Mesendoderm (in vitro differentiated cells): ENCODE data around the gene SLAIN2.

Source experiments
- DNase-seq: peaks from one replicate; pipeline ENCODE4 v3.0.0; 2013
- H2AK5ac ChIP-seq: 2 replicates; pipeline ENCODE4 v1.6.1; 2013; ENCODE audit warnings: low read length, inconsistent platforms
- H2BK120ac ChIP-seq: 2 replicates; pipeline ENCODE4 v1.6.1; 2013; ENCODE audit warnings: low read depth, mild to moderate bottlenecking, low read length, moderate library complexity, mixed read lengths
- H2BK15ac ChIP-seq: replicated peaks from 2 replicates; pipeline ENCODE4 v1.6.1; 2013; ENCODE audit warnings: low read depth, mild to moderate bottlenecking, moderate library complexity
- H2BK5ac ChIP-seq: 2 replicates; pipeline ENCODE4 v1.6.1; 2013; ENCODE audit warnings: low read length, inconsistent platforms
- H3K18ac ChIP-seq: 2 replicates; pipeline ENCODE4 v1.6.1; 2013; ENCODE audit warnings: mild to moderate bottlenecking, low read length, mixed read lengths
- H3K23ac ChIP-seq: one replicate; pipeline ENCODE4 v1.6.1; 2013; ENCODE audit warnings: low read length
- H3K27ac ChIP-seq: 2 replicates; pipeline ENCODE4 v1.5.1; 2013; ENCODE audit warnings: low read depth, mild to moderate bottlenecking, inconsistent platforms, low read length, moderate library complexity
- H3K27me3 ChIP-seq: 2 replicates; pipeline ENCODE4 v1.6.1; 2013; ENCODE audit warnings: low read length, control low read depth, mild to moderate bottlenecking, inconsistent platforms; ENCODE audit not compliant: insufficient read depth, poor library complexity
- H3K36me3 ChIP-seq: 2 replicates; pipeline ENCODE4 v1.6.1; 2013; ENCODE audit warnings: low read length, inconsistent platforms; ENCODE audit not compliant: control insufficient read depth, insufficient read depth
- H3K4ac ChIP-seq: one replicate; pipeline ENCODE4 v1.6.1; 2013; ENCODE audit warnings: low read depth, mild to moderate bottlenecking, low read length, moderate library complexity
- H3K4me1 ChIP-seq: 2 replicates; pipeline ENCODE4 v1.6.1; 2013; ENCODE audit warnings: low read depth, low read length, inconsistent platforms; ENCODE audit not compliant: control insufficient read depth
- H3K4me2 ChIP-seq: 2 replicates; pipeline ENCODE4 v1.6.1; 2013; ENCODE audit warnings: low read length
- H3K4me3 ChIP-seq: 2 replicates; pipeline ENCODE4 v1.5.1; 2013; ENCODE audit warnings: mild to moderate bottlenecking, low read length
- H3K56ac ChIP-seq: one replicate; pipeline ENCODE4 v1.6.1; 2013; ENCODE audit warnings: low read length
- H3K79me1 ChIP-seq: 2 replicates; pipeline ENCODE4 v1.6.1; 2013; ENCODE audit warnings: low read length, inconsistent platforms
- H3K79me2 ChIP-seq: 2 replicates; pipeline ENCODE4 v1.6.1; 2013; ENCODE audit warnings: mild to moderate bottlenecking, low read length; ENCODE audit not compliant: control insufficient read depth, insufficient read depth
- H3K9ac ChIP-seq: 2 replicates; pipeline ENCODE4 v1.6.1; 2013; ENCODE audit warnings: low read length, inconsistent platforms
- H4K5ac ChIP-seq: one replicate; pipeline ENCODE4 v1.6.1; 2013; ENCODE audit warnings: low read length
- H4K8ac ChIP-seq: one replicate; pipeline ENCODE4 v1.6.1; 2013; ENCODE audit warnings: low read depth, mild to moderate bottlenecking, control low read depth, low read length, moderate library complexity
- WGBS: extraction: QIAGEN DNeasy Blood & Tissue Kit; methylation state at CpG from one replicate; pipeline ENCODE4 v1.1.7; 2013; ENCODE audit warnings: low lambda C conversion rate, missing lambda C conversion rate; ENCODE audit not compliant: insufficient coverage; ENCODE audit errors: extremely low coverage; 5-methylcytosine and 5-hydroxymethylcytosine counted together

Gene SLAIN2

DNA sequence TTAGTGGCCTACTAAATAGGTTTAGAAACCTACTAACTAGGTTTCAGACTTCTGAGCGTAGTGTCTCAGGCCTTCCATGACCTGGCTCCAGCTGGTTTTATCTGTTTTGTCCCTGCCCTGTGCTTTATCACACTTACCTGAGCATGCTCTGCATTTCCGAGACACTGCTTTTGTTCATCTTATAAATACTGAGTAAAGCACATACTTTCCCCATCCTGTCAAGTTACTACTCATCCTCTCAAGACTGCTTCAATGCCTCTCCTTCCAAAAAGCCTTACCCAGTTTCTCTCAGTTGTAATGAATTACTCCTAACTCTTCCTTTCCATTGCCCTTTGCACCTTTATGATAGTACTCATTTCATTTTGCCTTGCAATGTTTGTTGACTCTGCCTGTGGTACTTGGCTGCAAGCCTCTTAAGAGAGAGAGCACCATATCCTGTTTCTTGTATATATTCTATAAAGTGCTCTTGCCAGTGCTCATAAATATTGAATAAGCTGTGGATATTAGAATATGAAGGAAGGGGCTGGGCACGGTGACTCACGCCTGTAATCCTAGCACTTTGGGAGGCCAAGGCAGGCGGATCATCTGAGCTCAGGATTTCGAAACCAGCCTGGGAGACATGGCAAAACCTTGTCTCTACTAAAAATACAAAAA lies 34.4 kb downstream of the SLAIN2 start:
- H3K4ac ChIP-seq, result no peak overlapping the region
- no peak overlapping the region for H3K9ac ChIP-seq
- H3K4me2 ChIP-seq, result no peak overlapping the region
- H4K8ac ChIP-seq, result no peak overlapping the region
- no peak overlapping the region for H3K56ac ChIP-seq
- H3K27ac ChIP-seq, result no peak overlapping the region
- H3K23ac ChIP-seq, result no peak overlapping the region
- H3K79me2 ChIP-seq, result no peaks in the 10 kb centered on the region
- H3K79me1 ChIP-seq, result no peaks in the 10 kb centered on the region
- no peak overlapping the region for H2AK5ac ChIP-seq
- H2BK15ac ChIP-seq, result no peak overlapping the region
- H2BK120ac ChIP-seq, result no peak overlapping the region
- no peaks in the 10 kb centered on the region for H3K27me3 ChIP-seq
- no CpG with 5 or more reads among the region's 6 CpGs for WGBS
- H3K18ac ChIP-seq, result no peak overlapping the region
- DNase-seq, result no peak
- no peak overlapping the region for H2BK5ac ChIP-seq
- no peak overlapping the region for H3K4me3 ChIP-seq
- no peaks in the 10 kb centered on the region for H3K4me1 ChIP-seq
- no peak overlapping the region for H4K5ac ChIP-seq
- no peaks in the 10 kb centered on the region for H3K36me3 ChIP-seq

DNA sequence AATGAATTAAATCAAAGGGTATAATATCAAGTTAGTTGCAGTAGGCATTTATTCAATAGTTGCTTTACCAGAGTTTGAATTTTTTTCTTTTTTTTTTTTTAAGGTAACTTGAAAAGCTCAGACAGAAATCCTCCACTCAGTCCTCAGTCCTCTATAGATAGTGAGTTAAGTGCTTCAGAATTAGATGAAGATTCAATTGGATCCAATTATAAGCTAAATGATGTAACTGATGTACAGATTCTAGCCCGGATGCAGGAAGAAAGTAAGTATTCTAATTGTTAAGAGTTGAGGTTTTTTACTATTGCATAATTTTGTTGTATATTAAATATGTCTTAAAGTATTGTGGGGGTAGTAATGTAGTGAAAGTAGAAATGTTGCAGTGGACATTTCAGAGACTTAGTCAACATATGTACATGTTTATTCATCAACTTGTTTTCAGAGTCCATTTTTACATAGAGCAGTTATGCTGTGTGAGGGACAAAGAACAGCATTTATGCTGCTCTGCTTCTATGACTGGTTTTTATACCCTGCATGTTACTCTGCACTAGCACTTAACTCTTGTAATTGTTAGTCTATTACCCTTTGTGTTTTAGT lies 38.4 kb downstream of the SLAIN2 start:
- H3K4me1 ChIP-seq, result no peaks in the 10 kb centered on the region
- H4K8ac ChIP-seq, result no peak overlapping the region
- no peaks in the 10 kb centered on the region for H3K79me2 ChIP-seq
- no peak overlapping the region for H4K5ac ChIP-seq
- no peak overlapping the region for H3K27ac ChIP-seq
- H3K9ac ChIP-seq, result no peak overlapping the region
- WGBS, result no CpG with 5 or more reads among the region's 1 CpG
- H3K79me1 ChIP-seq, result no peaks in the 10 kb centered on the region
- no peak overlapping the region for H3K56ac ChIP-seq
- no peak overlapping the region for H2AK5ac ChIP-seq
- no peaks in the 10 kb centered on the region for H3K27me3 ChIP-seq
- DNase-seq, result no peak
- H3K4me2 ChIP-seq, result no peak overlapping the region
- H3K18ac ChIP-seq, result no peak overlapping the region
- H3K4ac ChIP-seq, result no peak overlapping the region
- no peak overlapping the region for H2BK5ac ChIP-seq
- H3K23ac ChIP-seq, result no peak overlapping the region
- no peak overlapping the region for H3K4me3 ChIP-seq
- no peak overlapping the region for H2BK15ac ChIP-seq
- H2BK120ac ChIP-seq, result no peak overlapping the region
- H3K36me3 ChIP-seq, result no peaks in the 10 kb centered on the region

GRCh38 chr4:48380583-48381167 lies 39.3 kb downstream of the SLAIN2 start:
- Histone ChIP-seq H3K27ac (no peak overlapping the region), H3K4me2 (no peak overlapping the region)

GRCh38 chr4:48388525-48389154 lies 47.3 kb downstream of the SLAIN2 start:
- no peak overlapping the region for H3K23ac ChIP-seq
- H4K8ac ChIP-seq, result no peak overlapping the region
- H3K79me1 ChIP-seq, result no peaks in the 10 kb centered on the region
- H3K27ac ChIP-seq, result no peak overlapping the region
- H2AK5ac ChIP-seq, result no peak overlapping the region
- peak; percentile 33 for DNase-seq
- H3K4ac ChIP-seq, result no peak overlapping the region
- no peak overlapping the region for H3K4me2 ChIP-seq
- H3K27me3 ChIP-seq, result no peaks in the 10 kb centered on the region
- H3K79me2 ChIP-seq, result no peaks in the 10 kb centered on the region
- H3K9ac ChIP-seq, result no peak overlapping the region
- WGBS, result no CpG with 5 or more reads among the region's 2 CpGs
- H4K5ac ChIP-seq, result no peak overlapping the region
- H3K56ac ChIP-seq, result no peak overlapping the region
- H2BK120ac ChIP-seq, result no peak overlapping the region
- H3K4me1 ChIP-seq, result no peaks in the 10 kb centered on the region
- H3K36me3 ChIP-seq, result no peaks in the 10 kb centered on the region
- no peak overlapping the region for H2BK5ac ChIP-seq
- H3K4me3 ChIP-seq, result no peak overlapping the region
- H3K18ac ChIP-seq, result no peak overlapping the region
- no peak overlapping the region for H2BK15ac ChIP-seq

More at GRCh38 chr4:48380583-48381167, 39.3 kb downstream of the SLAIN2 start:
- no peak overlapping the region for H3K56ac ChIP-seq
- H3K4me1 ChIP-seq, result no peaks in the 10 kb centered on the region
- H3K4ac ChIP-seq, result no peak overlapping the region
- H2AK5ac ChIP-seq, result no peak overlapping the region
- no peaks in the 10 kb centered on the region for H3K79me2 ChIP-seq
- H3K27me3 ChIP-seq, result no peaks in the 10 kb centered on the region
- no peaks in the 10 kb centered on the region for H3K36me3 ChIP-seq
- no peaks in the 10 kb centered on the region for H3K79me1 ChIP-seq
- H3K9ac ChIP-seq, result no peak overlapping the region
- no peak overlapping the region for H2BK5ac ChIP-seq
- H4K8ac ChIP-seq, result no peak overlapping the region
- H3K4me3 ChIP-seq, result no peak overlapping the region
- DNase-seq, result no peak
- no CpG with 5 or more reads among the region's 1 CpG for WGBS
- no peak overlapping the region for H3K18ac ChIP-seq
- no peak overlapping the region for H3K23ac ChIP-seq
- H4K5ac ChIP-seq, result no peak overlapping the region
- H2BK15ac ChIP-seq, result no peak overlapping the region
- H2BK120ac ChIP-seq, result no peak overlapping the region

GRCh38 chr4:48396043-48396442 lies 54.7 kb downstream of the SLAIN2 start:
- peaks cover 1% of the 10 kb centered on the region for H3K36me3 ChIP-seq
- no peak overlapping the region for H4K8ac ChIP-seq
- no peaks in the 10 kb centered on the region for H3K79me2 ChIP-seq
- H2AK5ac ChIP-seq, result no peak overlapping the region
- no peaks in the 10 kb centered on the region for H3K4me1 ChIP-seq
- H2BK120ac ChIP-seq, result no peak overlapping the region
- H3K56ac ChIP-seq, result no peak overlapping the region
- no peak overlapping the region for H3K18ac ChIP-seq
- no CpG with 5 or more reads among the region's 1 CpG for WGBS
- no peak overlapping the region for H3K4me3 ChIP-seq
- DNase-seq, result no peak
- H3K4me2 ChIP-seq, result no peak overlapping the region
- H3K23ac ChIP-seq, result no peak overlapping the region
- H3K27ac ChIP-seq, result no peak overlapping the region
- H2BK15ac ChIP-seq, result no peak overlapping the region
- H2BK5ac ChIP-seq, result no peak overlapping the region
- no peak overlapping the region for H4K5ac ChIP-seq
- H3K79me1 ChIP-seq, result no peaks in the 10 kb centered on the region
- no peak overlapping the region for H3K4ac ChIP-seq
- no peaks in the 10 kb centered on the region for H3K27me3 ChIP-seq
- H3K9ac ChIP-seq, result no peak overlapping the region
